ENCODE measurements around the gene CASP1.

Gene CASP1

DNA sequence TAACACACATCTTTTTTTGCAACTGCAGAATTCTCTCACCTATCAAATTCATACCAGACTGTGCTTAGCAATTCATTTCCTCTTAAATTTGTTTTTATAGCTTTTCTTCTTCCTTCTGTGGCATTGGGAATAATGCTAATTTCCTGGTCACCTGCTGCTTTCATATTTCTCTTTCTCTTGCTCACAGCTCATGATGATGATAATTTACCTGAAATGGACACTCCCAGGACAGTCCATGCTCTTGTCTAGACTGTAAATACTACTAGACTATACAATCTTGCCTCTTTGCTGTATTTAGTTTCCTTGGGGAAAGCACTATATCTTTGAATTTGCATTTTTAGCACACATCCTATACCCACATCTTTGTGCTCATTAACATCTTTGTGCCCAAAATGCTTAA lies 27.5 kb downstream of the CASP1 start:
- Histone ChIP-seq H2AFZ (ENCODE audit: low read depth, low read length) (no peak overlapping the region), H2BK12ac (ENCODE audit: low read length in 2 of 2) (no peak overlapping the region), H3K79me1 (replicated peaks; ENCODE audit: low read length, poor library complexity, severe bottlenecking) (no peaks in the 10 kb centered on the region), H2AK5ac (ENCODE audit: low read length, severe bottlenecking) (no peak overlapping the region), H3K4me2 (ENCODE audit: low read length, poor library complexity, severe bottlenecking) (no peak overlapping the region), H3K27ac (ENCODE audit: low read length, poor library complexity, severe bottlenecking) (no peak overlapping the region), H3K4me1 (ENCODE audit: control insufficient read depth, insufficient read depth, low read depth, low read length) (peaks cover 2% of the 10 kb centered on the region), H3K14ac (ENCODE audit: low read length in 2 of 2) (no peak overlapping the region), H3K36me3 (ENCODE audit: control insufficient read depth in 1 of 2, insufficient read depth in 2 of 2, low read depth in 1 of 2, low read length in 2 of 2) (no peaks in the 10 kb centered on the region), H4K8ac (ENCODE audit: low read length) (no peak overlapping the region), H2BK5ac (ENCODE audit: low read depth, low read length, poor library complexity, severe bottlenecking) (no peak overlapping the region), H3K18ac (ENCODE audit: low read depth in 1 of 2, low read length in 2 of 2) (no peak overlapping the region), H3K9ac (ENCODE audit: low read length) (no peak overlapping the region), H2BK120ac (ENCODE audit: low read depth, low read length) (no peak overlapping the region), H2BK15ac (ENCODE audit: low read depth, poor library complexity, severe bottlenecking) (no peak overlapping the region), H3K23ac (ENCODE audit: low read length in 2 of 2) (no peak overlapping the region), H3K4ac (ENCODE audit: low read depth in 1 of 2, low read length in 2 of 2) (no peak overlapping the region), H4K91ac (ENCODE audit: low read length) (no peak overlapping the region), H3K27me3 (ENCODE audit: control insufficient read depth in 1 of 2, insufficient read depth in 1 of 2, low read length in 2 of 2) (no peaks in the 10 kb centered on the region), H3K9me3 (ENCODE audit: control insufficient read depth, low read length) (no peaks in the 10 kb centered on the region), H3K4me3 (ENCODE audit: insufficient read depth in 1 of 2, low read depth in 1 of 2, low read length in 2 of 2) (no peak overlapping the region)
- no peak for DNase-seq

GRCh38 chr11:105005451-105005845 lies 29.5 kb downstream of the CASP1 start:
- H3K9me3 ChIP-seq (ENCODE audit: control insufficient read depth, low read length), result no peaks in the 10 kb centered on the region
- H2BK12ac ChIP-seq (ENCODE audit: low read length in 2 of 2), result no peak overlapping the region
- H3K27ac ChIP-seq (ENCODE audit: low read length, poor library complexity, severe bottlenecking), result peak overlapping the region; percentile 33
- H3K36me3 ChIP-seq (ENCODE audit: control insufficient read depth in 1 of 2, insufficient read depth in 2 of 2, low read depth in 1 of 2, low read length in 2 of 2), result no peaks in the 10 kb centered on the region
- H2BK15ac ChIP-seq (ENCODE audit: low read depth, poor library complexity, severe bottlenecking), result no peak overlapping the region
- no peak overlapping the region for H3K4me2 ChIP-seq (ENCODE audit: low read length, poor library complexity, severe bottlenecking)
- no peak for DNase-seq
- H3K79me1 ChIP-seq (replicated peaks; ENCODE audit: low read length, poor library complexity, severe bottlenecking), result no peaks in the 10 kb centered on the region
- no peak overlapping the region for H3K4ac ChIP-seq (ENCODE audit: low read depth in 1 of 2, low read length in 2 of 2)
- H4K91ac ChIP-seq (ENCODE audit: low read length), result no peak overlapping the region
- H2AFZ ChIP-seq (ENCODE audit: low read depth, low read length), result peak overlapping the region; percentile 18
- no peaks in the 10 kb centered on the region for H3K27me3 ChIP-seq (ENCODE audit: control insufficient read depth in 1 of 2, insufficient read depth in 1 of 2, low read length in 2 of 2)
- H2AK5ac ChIP-seq (ENCODE audit: low read length, severe bottlenecking), result peak overlapping the region; percentile 23
- H3K4me1 ChIP-seq (ENCODE audit: control insufficient read depth, insufficient read depth, low read depth, low read length), result peaks cover 2% of the 10 kb centered on the region
- H3K18ac ChIP-seq (ENCODE audit: low read depth in 1 of 2, low read length in 2 of 2), result no peak overlapping the region
- H3K4me3 ChIP-seq (ENCODE audit: insufficient read depth in 1 of 2, low read depth in 1 of 2, low read length in 2 of 2), result no peak overlapping the region
- 100% methylated on average over 1 of the region's 3 CpGs for WGBS
- H2BK5ac ChIP-seq (ENCODE audit: low read depth, low read length, poor library complexity, severe bottlenecking), result peak overlapping the region; percentile 10
- peak overlapping the region; percentile 54 for H2BK120ac ChIP-seq (ENCODE audit: low read depth, low read length)
- no peak overlapping the region for H3K23ac ChIP-seq (ENCODE audit: low read length in 2 of 2)
- H3K9ac ChIP-seq (ENCODE audit: low read length), result no peak overlapping the region
- H4K8ac ChIP-seq (ENCODE audit: low read length), result peak overlapping the region; percentile 80
- H3K14ac ChIP-seq (ENCODE audit: low read length in 2 of 2), result no peak overlapping the region

DNA sequence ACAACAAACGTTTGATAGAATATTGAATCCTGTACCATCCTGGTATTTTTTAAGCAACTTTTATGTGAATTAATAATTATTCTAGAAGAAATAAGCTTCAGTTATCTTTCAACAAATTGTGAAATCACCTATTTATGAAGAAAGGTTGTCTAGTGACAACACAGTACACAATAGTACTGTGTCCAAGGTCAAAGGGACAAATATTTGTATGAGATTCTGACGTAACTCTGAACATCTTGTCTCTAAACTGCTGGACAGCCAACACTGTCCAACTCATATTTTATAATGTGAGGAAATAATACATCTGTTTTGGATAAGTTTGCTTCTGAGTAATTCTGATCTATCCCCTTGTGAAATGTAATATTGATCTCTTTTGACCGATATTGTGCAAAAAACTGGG lies 30.9 kb downstream of the CASP1 start:
- Histone ChIP-seq H3K4me3 (ENCODE audit: insufficient read depth in 1 of 2, low read depth in 1 of 2, low read length in 2 of 2) (no peak overlapping the region), H3K27ac (ENCODE audit: low read length, poor library complexity, severe bottlenecking) (no peak overlapping the region), H2BK5ac (ENCODE audit: low read depth, low read length, poor library complexity, severe bottlenecking) (no peak overlapping the region), H2BK15ac (ENCODE audit: low read depth, poor library complexity, severe bottlenecking) (no peak overlapping the region), H4K91ac (ENCODE audit: low read length) (no peak overlapping the region), H2AK5ac (ENCODE audit: low read length, severe bottlenecking) (no peak overlapping the region), H3K4me1 (ENCODE audit: control insufficient read depth, insufficient read depth, low read depth, low read length) (peaks cover 2% of the 10 kb centered on the region), H3K36me3 (ENCODE audit: control insufficient read depth in 1 of 2, insufficient read depth in 2 of 2, low read depth in 1 of 2, low read length in 2 of 2) (no peaks in the 10 kb centered on the region), H3K14ac (ENCODE audit: low read length in 2 of 2) (no peak overlapping the region), H3K18ac (ENCODE audit: low read depth in 1 of 2, low read length in 2 of 2) (no peak overlapping the region), H3K9me3 (ENCODE audit: control insufficient read depth, low read length) (no peaks in the 10 kb centered on the region), H3K23ac (ENCODE audit: low read length in 2 of 2) (no peak overlapping the region), H3K4ac (ENCODE audit: low read depth in 1 of 2, low read length in 2 of 2) (no peak overlapping the region), H3K27me3 (ENCODE audit: control insufficient read depth in 1 of 2, insufficient read depth in 1 of 2, low read length in 2 of 2) (no peaks in the 10 kb centered on the region), H4K8ac (ENCODE audit: low read length) (no peak overlapping the region), H2AFZ (ENCODE audit: low read depth, low read length) (no peak overlapping the region), H3K4me2 (ENCODE audit: low read length, poor library complexity, severe bottlenecking) (no peak overlapping the region), H3K9ac (ENCODE audit: low read length) (no peak overlapping the region), H3K79me1 (replicated peaks; ENCODE audit: low read length, poor library complexity, severe bottlenecking) (no peaks in the 10 kb centered on the region), H2BK12ac (ENCODE audit: low read length in 2 of 2) (no peak overlapping the region), H2BK120ac (ENCODE audit: low read depth, low read length) (no peak overlapping the region)
- DNase-seq, result no peak
- WGBS, result no CpG with 5 or more reads among the region's 3 CpGs

DNA sequence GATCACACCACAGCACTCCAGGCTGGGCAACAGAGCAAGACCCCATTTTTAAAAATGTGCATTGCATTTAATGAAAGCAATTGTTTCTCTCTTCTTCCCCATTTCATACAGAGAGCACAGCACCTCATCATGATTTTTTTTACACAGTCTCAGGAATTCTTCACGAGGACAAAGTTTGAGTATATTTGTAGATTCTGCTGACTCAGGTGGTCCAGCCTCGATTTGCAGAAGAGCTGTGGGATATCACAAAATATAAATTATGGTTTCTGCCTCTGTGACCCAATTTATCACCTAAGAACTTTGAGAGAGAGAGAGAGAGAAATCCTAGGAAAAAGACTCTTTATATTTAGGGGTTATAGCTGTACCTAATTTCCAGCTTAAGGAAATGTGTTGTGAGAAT lies 31.8 kb downstream of the CASP1 start:
- Histone ChIP-seq H3K14ac (ENCODE audit: low read length in 2 of 2) (no peak overlapping the region), H3K9ac (ENCODE audit: low read length) (no peak overlapping the region), H3K18ac (ENCODE audit: low read depth in 1 of 2, low read length in 2 of 2) (no peak overlapping the region), H2AFZ (ENCODE audit: low read depth, low read length) (no peak overlapping the region), H3K4ac (ENCODE audit: low read depth in 1 of 2, low read length in 2 of 2) (no peak overlapping the region), H4K91ac (ENCODE audit: low read length) (no peak overlapping the region), H3K36me3 (ENCODE audit: control insufficient read depth in 1 of 2, insufficient read depth in 2 of 2, low read depth in 1 of 2, low read length in 2 of 2) (no peaks in the 10 kb centered on the region), H2BK15ac (ENCODE audit: low read depth, poor library complexity, severe bottlenecking) (no peak overlapping the region), H3K4me2 (ENCODE audit: low read length, poor library complexity, severe bottlenecking) (no peak overlapping the region), H3K27ac (ENCODE audit: low read length, poor library complexity, severe bottlenecking) (no peak overlapping the region), H4K8ac (ENCODE audit: low read length) (no peak overlapping the region), H2BK120ac (ENCODE audit: low read depth, low read length) (no peak overlapping the region), H3K27me3 (ENCODE audit: control insufficient read depth in 1 of 2, insufficient read depth in 1 of 2, low read length in 2 of 2) (no peaks in the 10 kb centered on the region), H3K79me1 (replicated peaks; ENCODE audit: low read length, poor library complexity, severe bottlenecking) (no peaks in the 10 kb centered on the region), H2AK5ac (ENCODE audit: low read length, severe bottlenecking) (no peak overlapping the region), H2BK12ac (ENCODE audit: low read length in 2 of 2) (no peak overlapping the region), H3K9me3 (ENCODE audit: control insufficient read depth, low read length) (no peaks in the 10 kb centered on the region), H3K4me1 (ENCODE audit: control insufficient read depth, insufficient read depth, low read depth, low read length) (peaks cover 2% of the 10 kb centered on the region), H3K4me3 (ENCODE audit: insufficient read depth in 1 of 2, low read depth in 1 of 2, low read length in 2 of 2) (no peak overlapping the region), H2BK5ac (ENCODE audit: low read depth, low read length, poor library complexity, severe bottlenecking) (no peak overlapping the region), H3K23ac (ENCODE audit: low read length in 2 of 2) (no peak overlapping the region)
- no peak for DNase-seq
- 86% methylated on average over 1 of the region's 2 CpGs for WGBS
